Spleen (tissue), 11 donors: ENCODE results near the gene TMEM184A. TPM values are rescaled to one million over a fixed set of nuclear protein-coding genes. Genes with fewer than 3 reads are reported as not detected.

ENCODE experiments used
- DNase-seq: peaks from one replicate; pipeline ENCODE4 v3.0.0-alpha.2; 2020
- H3K27ac ChIP-seq, 8 donors: fragments of 200-600 bp; sonication (generic) in 7 of 8; 1 replicate in 4 of 8; 2 replicates in 4 of 8; pipeline versions ENCODE4 v1.5.0 to v1.8.0; 2016 to 2021; ENCODE audit warnings: inconsistent platforms in 4 of 8, mild to moderate bottlenecking in 4 of 8, moderate library complexity in 1 of 8
- H3K27me3 ChIP-seq, 7 donors: fragments of 200-600 bp; sonication (generic) in 6 of 7; replicated peaks in 1 of 7; 1 replicate in 4 of 7; 2 replicates in 3 of 7; pipeline versions ENCODE4 v1.5.0 to v1.8.0; 2016 to 2021; ENCODE audit warnings: inconsistent platforms in 3 of 7, mild to moderate bottlenecking in 1 of 7
- H3K36me3 ChIP-seq, 6 donors: fragments of 200-600 bp; sonication (generic) in 5 of 6; 1 replicate in 4 of 6; 2 replicates in 2 of 6; pipeline versions ENCODE4 v1.5.0 to v1.8.0; 2016 to 2021; ENCODE audit warnings: inconsistent platforms in 2 of 6
- H3K4me1 ChIP-seq, 6 donors: fragments of 200-600 bp; sonication (generic) in 5 of 6; 1 replicate in 3 of 6; 2 replicates in 3 of 6; pipeline versions ENCODE4 v1.5.0 to v1.8.0; 2016 to 2021; ENCODE audit warnings: inconsistent platforms in 3 of 6
- H3K4me3 ChIP-seq, 8 donors: fragments of 200-600 bp; sonication (generic) in 7 of 8; 1 replicate in 4 of 8; 2 replicates in 4 of 8; pipeline versions ENCODE4 v1.5.0 to v1.8.0; 2016 to 2021; ENCODE audit warnings: inconsistent platforms in 4 of 8, mild to moderate bottlenecking in 4 of 8, moderate library complexity in 2 of 8
- H3K9me3 ChIP-seq, 8 donors: fragments of 200-600 bp; sonication (generic) in 7 of 8; 1 replicate in 4 of 8; 2 replicates in 4 of 8; pipeline versions ENCODE4 v1.5.0 to v1.8.0; 2016 to 2021; ENCODE audit warnings: inconsistent platforms in 4 of 8
- POLR2A ChIP-seq, 3 donors: fragments of 450-650 bp; IDR thresholded peaks; one replicate each; pipeline ENCODE4 v1.5.1; 2017; ENCODE audit warnings: antibody characterized with exemption in 3 of 3, mild to moderate bottlenecking in 1 of 3
- POLR2AphosphoS5 ChIP-seq, 3 donors: sonication (generic); formaldehyde crosslinking; IDR thresholded peaks; one replicate each; pipeline ENCODE4 v1.5.1; 2017; ENCODE audit warnings: antibody characterized with exemption in 3 of 3
- WGBS, 5 donors: extraction: QIAGEN DNeasy Blood & Tissue Kit in 3 of 5; methylation state at CpG; one replicate each; pipeline versions ENCODE4 v1.1.5 to v1.1.7; 2013 to 2018; 5-methylcytosine and 5-hydroxymethylcytosine counted together
- intact Hi-C: fragments of 100-400 bp; cut with DNase I; formaldehyde crosslinking; loops from one replicate; pipeline ENCODE4 v1.15.0; 2023; ENCODE audit warnings: low total_unique reads
- polyA plus RNA-seq, 3 donors: library from polyadenylated mRNA; stranded (reverse); fragments of 200-250 nt; gene quantifications; one replicate each; pipeline ENCODE4 v1.2.1, GENCODE V29; 2013
- total RNA-seq, 7 donors: library from RNA; depleted of rRNA in 3 of 7; stranded (reverse); fragments of >200 nt in 3 of 7; fragmentation: NEBNext Ultra II Directional in 4 of 7; extraction: Animal tissue kit (Norgen Biotek cat#: 25700) in 4 of 7; gene quantifications; one replicate each; pipeline versions ENCODE4 v1.1.0 to v1.2.1, GENCODE V29; 2016 to 2021
- TF ChIP-seq, protein P1 (sequence below), 11 experiments: fragments of 200-600 bp in 7 of 11; fragments of 450-650 bp in 4 of 11; sonication (generic) in 4 of 11; IDR thresholded peaks in 8 of 11; conservative IDR thresholded peaks in 3 of 11; 1 replicate in 7 of 11; 2 replicates in 4 of 11; pipeline versions ENCODE4 v1.4.0 to v1.8.0; 2016 to 2021; ENCODE audit warnings: antibody characterized with exemption in 11 of 11, inconsistent platforms in 4 of 11, mild to moderate bottlenecking in 1 of 11
- donor health status: healthy with polysubstance abuse.
- donor health status: DM: no; HTN: no; CAD: no; lungs with moderate emphysema.
- donor health status: DM: no; HTN: no; CAD: no.
- donor health status: Bipolar disorder and iron deficiency.
- donor health status: healthy.
- donor health status: DM: no; HTN: no; CAD: no.
- donor health status: DM: yes; HTN: yes; CAD: no.

Gene TMEM184A
- total and polyA plus RNA-seq, 10 donors = 0.09 to 0.39 (median 0.21) TPM; not detected in 4

DNA sequence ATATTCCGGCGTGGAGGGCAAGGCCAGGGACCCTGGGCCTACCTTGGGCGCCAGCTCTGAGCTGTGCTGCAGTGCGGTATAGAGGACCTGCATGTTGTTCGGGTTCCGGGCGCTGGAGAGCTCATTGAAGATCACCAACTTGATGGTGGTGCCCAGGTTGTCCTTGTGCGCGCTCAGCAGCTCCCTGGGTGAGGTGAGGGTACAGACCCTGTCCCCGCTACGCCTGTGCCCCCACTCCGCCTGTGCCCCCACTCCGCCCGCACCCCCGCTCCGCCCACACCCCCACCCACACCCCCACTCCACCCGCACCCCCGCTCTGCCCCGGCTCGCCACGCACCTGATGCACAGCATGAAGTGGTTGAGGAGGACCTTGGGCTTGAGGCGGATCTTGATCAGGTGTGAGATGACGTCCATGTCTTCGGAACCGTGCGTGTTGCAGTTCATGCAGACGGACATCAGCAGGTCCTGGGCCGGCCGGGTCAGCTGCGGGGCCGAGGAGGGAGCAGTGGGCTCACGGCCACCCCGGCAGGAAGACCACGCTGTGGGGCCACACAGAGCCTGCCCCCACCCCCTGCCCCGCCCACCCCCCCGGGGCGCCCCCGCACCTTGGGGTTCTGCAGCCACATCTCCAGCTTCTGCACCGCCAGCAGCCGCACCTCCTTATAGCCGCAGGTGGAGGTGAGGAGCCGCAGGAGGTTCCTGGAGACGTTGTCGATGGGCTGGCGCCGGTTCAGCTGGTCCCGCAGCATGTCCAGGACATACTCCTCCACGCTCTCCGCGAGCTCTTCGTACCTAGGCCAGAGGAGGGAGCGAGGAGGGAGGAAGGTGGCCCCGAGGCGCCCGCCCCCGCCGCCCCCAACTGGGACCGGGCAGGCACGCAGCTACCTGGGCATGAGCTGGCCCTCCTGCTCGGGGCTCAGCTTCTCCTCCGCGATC is 57.4 kb downstream of the TMEM184A start:
- Histone ChIP-seq H3K27me3 (no peaks in the 10 kb centered on the region), H3K9me3 (no peaks in the 10 kb centered on the region), H3K27ac (no peak overlapping the region), H3K4me1 (peaks cover 16 to 38% (median 24%) of the 10 kb centered on the region in 6 donors), H3K4me3 (no peak overlapping the region), H3K36me3 (peaks cover 0 to 94% (median 87%) of the 10 kb centered on the region in 6 donors)
- TF ChIP-seq, protein P1, sequence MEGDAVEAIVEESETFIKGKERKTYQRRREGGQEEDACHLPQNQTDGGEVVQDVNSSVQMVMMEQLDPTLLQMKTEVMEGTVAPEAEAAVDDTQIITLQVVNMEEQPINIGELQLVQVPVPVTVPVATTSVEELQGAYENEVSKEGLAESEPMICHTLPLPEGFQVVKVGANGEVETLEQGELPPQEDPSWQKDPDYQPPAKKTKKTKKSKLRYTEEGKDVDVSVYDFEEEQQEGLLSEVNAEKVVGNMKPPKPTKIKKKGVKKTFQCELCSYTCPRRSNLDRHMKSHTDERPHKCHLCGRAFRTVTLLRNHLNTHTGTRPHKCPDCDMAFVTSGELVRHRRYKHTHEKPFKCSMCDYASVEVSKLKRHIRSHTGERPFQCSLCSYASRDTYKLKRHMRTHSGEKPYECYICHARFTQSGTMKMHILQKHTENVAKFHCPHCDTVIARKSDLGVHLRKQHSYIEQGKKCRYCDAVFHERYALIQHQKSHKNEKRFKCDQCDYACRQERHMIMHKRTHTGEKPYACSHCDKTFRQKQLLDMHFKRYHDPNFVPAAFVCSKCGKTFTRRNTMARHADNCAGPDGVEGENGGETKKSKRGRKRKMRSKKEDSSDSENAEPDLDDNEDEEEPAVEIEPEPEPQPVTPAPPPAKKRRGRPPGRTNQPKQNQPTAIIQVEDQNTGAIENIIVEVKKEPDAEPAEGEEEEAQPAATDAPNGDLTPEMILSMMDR (IDR thresholded peaks at IDR 0.05 in 8 of 11, conservative IDR thresholded peaks at IDR 0.05 in 3 of 11) = no peak
- no peak for TF ChIP-seq POLR2A (IDR thresholded peaks at IDR 0.05)
- TF ChIP-seq POLR2AphosphoS5 (IDR thresholded peaks at IDR 0.05) = no peak
- intact Hi-C loops = no loop called here
- 96 to 98% (median 97%) methylated on average over 46 to 62 of the region's 62 CpGs for WGBS, 5 donors
- DNase-seq = no peak

DNA sequence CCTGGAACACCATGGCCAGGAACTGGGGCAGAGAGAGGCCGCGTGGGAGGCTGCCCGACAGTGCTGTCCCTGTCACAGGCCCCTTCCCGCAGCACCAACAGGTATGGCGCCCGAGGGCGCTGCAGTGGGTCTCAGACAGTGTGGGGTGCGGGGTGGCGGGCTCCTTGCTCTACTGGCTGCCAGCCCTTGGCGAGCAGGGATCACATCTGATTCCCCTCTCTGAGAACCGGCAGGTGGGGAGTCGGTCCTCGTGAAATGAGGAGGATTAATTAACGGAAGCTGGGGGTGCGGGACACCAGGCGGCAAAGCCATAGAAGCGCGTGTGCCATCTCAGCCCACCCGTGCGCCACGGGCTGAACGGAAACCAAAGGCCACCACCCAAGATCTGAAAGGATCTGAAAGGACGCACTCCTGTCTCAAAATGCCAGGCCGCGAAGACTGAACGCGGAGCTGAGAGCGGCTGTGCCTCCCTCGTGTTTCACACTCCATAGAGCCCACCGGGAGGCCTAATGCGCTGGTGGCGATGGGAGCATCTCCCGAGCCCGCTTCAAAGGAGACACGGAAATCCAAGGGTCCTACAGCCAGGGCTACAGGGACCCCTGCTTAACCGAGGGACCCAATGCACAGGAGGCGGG is 58.6 kb downstream of the TMEM184A start:
- no peak overlapping the region for H3K4me3 ChIP-seq
- DNase-seq = no peak
- H3K9me3 ChIP-seq = no peaks in the 10 kb centered on the region
- intact Hi-C loops = no loop called here
- H3K27ac ChIP-seq = no peak overlapping the region
- peaks cover 4 to 25% (median 12%) of the 10 kb centered on the region in 6 donors for H3K4me1 ChIP-seq
- TF ChIP-seq POLR2AphosphoS5 (IDR thresholded peaks at IDR 0.05) = no peak
- no peak for TF ChIP-seq POLR2A (IDR thresholded peaks at IDR 0.05)
- TF ChIP-seq, protein P1 (IDR thresholded peaks at IDR 0.05 in 8 of 11, conservative IDR thresholded peaks at IDR 0.05 in 3 of 11) = no peak
- 91 to 96% (median 95%) methylated on average over 36 to 37 of the region's 37 CpGs for WGBS, 5 donors
- H3K36me3 ChIP-seq = peaks cover 0 to 100% (median 93%) of the 10 kb centered on the region in 6 donors
- H3K27me3 ChIP-seq = no peaks in the 10 kb centered on the region

DNA sequence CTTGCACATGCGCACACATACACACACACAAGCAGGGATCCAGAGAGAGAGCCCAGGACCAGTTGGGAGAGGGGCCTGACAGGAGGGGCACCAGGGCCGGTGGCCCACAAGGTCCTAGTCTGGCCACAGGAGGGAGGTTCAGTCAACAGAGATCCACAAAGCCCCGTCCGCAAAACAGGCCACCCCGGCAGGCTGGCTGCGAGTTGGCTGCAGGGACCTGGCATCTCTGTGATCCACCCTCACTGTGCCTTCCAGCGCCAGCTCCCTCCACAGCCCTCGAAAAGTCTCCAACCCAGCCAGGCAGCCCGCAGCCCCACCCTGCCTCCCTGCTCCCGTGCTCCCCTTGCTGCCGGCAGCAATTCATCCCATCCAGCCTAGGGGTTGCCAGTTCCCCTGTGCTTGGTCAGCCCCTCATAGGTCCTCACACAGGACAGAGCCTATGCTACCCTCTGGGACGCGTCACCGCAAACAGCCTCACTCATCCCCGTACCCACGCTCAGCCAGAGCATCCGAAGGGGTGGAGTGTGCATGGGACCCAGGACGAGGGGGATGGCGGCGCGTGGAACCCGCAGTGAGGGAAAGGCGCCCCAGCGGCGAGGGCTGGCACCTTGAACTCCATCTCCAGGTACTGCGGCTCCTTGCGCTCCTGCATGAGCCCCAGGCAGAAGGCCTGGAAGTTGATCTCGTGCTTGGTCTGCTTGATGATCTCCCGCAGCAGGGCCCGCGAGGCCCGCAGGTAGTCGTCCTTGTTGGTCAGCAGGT is 59.3 kb downstream of the TMEM184A start:
- 92 to 97% (median 96%) methylated on average over 31 to 33 of the region's 33 CpGs for WGBS, 5 donors
- H3K27ac ChIP-seq = no peak overlapping the region
- peaks cover 0 to 100% (median 94%) of the 10 kb centered on the region in 6 donors for H3K36me3 ChIP-seq
- no peaks in the 10 kb centered on the region for H3K27me3 ChIP-seq
- DNase-seq = no peak
- peaks cover 0 to 18% (median 5%) of the 10 kb centered on the region in 6 donors for H3K4me1 ChIP-seq
- intact Hi-C loops = no loop called here
- H3K9me3 ChIP-seq = no peaks in the 10 kb centered on the region
- TF ChIP-seq, protein P1 (IDR thresholded peaks at IDR 0.05 in 8 of 11, conservative IDR thresholded peaks at IDR 0.05 in 3 of 11) = no peak
- no peak for TF ChIP-seq POLR2A (IDR thresholded peaks at IDR 0.05)
- peak in 2 of 3 donors; percentile 28 to 41 for TF ChIP-seq POLR2AphosphoS5 (IDR thresholded peaks at IDR 0.05)
- no peak overlapping the region for H3K4me3 ChIP-seq
